Adrenal gland (tissue), 5 donors: ENCODE data around the gene PGAP3.

Experiments
- POLR2A ChIP-seq, 2 donors: fragments of 450-650 bp; IDR thresholded peaks; one replicate each; pipeline ENCODE4 v1.6.1; 2017; ENCODE audit warnings: antibody characterized with exemption in 2 of 2, mild to moderate bottlenecking in 2 of 2, moderate library complexity in 1 of 2
- TF ChIP-seq, protein P1 (sequence below), 6 experiments: fragments of 450-650 bp in 4 of 6; fragments of 200-600 bp in 2 of 6; sonication (generic) in 1 of 6; IDR thresholded peaks; 1 replicate in 5 of 6; 2 replicates in 1 of 6; pipeline versions ENCODE4 v1.5.1 to v1.8.0; 2016 to 2021; ENCODE audit warnings: antibody characterized with exemption in 6 of 6, mild to moderate bottlenecking in 2 of 6, moderate library complexity in 1 of 6
- donor health status: DM: no; HTN: no; CAD: no.

DNA sequence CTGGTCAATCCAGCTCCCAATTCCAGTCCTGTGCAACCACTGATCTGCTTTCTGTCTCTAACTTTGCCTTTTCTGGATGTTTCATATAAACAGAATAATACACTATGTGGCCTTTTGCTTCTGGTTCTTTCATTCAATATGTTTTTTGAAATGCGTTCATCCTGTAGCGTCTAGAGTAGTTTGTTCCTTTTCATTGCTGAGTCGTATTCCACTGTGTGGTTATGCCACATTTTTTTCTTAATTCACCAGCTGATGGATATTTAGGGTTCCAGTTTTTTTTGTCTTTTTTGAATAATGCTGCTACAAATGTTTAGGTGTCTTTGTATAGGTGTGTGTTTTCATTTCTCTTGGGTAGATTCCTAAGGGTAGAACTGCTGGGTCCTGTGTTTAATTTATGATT lies 44.7 kb upstream of the PGAP3 start:
- TF ChIP-seq, protein P1, sequence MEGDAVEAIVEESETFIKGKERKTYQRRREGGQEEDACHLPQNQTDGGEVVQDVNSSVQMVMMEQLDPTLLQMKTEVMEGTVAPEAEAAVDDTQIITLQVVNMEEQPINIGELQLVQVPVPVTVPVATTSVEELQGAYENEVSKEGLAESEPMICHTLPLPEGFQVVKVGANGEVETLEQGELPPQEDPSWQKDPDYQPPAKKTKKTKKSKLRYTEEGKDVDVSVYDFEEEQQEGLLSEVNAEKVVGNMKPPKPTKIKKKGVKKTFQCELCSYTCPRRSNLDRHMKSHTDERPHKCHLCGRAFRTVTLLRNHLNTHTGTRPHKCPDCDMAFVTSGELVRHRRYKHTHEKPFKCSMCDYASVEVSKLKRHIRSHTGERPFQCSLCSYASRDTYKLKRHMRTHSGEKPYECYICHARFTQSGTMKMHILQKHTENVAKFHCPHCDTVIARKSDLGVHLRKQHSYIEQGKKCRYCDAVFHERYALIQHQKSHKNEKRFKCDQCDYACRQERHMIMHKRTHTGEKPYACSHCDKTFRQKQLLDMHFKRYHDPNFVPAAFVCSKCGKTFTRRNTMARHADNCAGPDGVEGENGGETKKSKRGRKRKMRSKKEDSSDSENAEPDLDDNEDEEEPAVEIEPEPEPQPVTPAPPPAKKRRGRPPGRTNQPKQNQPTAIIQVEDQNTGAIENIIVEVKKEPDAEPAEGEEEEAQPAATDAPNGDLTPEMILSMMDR (IDR thresholded peaks at IDR 0.05) = no peak
- no peak for TF ChIP-seq POLR2A (IDR thresholded peaks at IDR 0.05)
